Inflammatory macrophage treated with lipopolysaccharide for 4 hours (primary cell): Measurements from ENCODE around the gene HSPA12B.
A peak's percentile ranks its signal among the peaks of the same experiment; 100 is the strongest.

Experiments used
- DNase-seq: peaks from one replicate; pipeline ENCODE4 v3.0.0-alpha.2; 2020

HSPA12B gene, protein sequence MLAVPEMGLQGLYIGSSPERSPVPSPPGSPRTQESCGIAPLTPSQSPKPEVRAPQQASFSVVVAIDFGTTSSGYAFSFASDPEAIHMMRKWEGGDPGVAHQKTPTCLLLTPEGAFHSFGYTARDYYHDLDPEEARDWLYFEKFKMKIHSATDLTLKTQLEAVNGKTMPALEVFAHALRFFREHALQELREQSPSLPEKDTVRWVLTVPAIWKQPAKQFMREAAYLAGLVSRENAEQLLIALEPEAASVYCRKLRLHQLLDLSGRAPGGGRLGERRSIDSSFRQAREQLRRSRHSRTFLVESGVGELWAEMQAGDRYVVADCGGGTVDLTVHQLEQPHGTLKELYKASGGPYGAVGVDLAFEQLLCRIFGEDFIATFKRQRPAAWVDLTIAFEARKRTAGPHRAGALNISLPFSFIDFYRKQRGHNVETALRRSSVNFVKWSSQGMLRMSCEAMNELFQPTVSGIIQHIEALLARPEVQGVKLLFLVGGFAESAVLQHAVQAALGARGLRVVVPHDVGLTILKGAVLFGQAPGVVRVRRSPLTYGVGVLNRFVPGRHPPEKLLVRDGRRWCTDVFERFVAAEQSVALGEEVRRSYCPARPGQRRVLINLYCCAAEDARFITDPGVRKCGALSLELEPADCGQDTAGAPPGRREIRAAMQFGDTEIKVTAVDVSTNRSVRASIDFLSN

DNA sequence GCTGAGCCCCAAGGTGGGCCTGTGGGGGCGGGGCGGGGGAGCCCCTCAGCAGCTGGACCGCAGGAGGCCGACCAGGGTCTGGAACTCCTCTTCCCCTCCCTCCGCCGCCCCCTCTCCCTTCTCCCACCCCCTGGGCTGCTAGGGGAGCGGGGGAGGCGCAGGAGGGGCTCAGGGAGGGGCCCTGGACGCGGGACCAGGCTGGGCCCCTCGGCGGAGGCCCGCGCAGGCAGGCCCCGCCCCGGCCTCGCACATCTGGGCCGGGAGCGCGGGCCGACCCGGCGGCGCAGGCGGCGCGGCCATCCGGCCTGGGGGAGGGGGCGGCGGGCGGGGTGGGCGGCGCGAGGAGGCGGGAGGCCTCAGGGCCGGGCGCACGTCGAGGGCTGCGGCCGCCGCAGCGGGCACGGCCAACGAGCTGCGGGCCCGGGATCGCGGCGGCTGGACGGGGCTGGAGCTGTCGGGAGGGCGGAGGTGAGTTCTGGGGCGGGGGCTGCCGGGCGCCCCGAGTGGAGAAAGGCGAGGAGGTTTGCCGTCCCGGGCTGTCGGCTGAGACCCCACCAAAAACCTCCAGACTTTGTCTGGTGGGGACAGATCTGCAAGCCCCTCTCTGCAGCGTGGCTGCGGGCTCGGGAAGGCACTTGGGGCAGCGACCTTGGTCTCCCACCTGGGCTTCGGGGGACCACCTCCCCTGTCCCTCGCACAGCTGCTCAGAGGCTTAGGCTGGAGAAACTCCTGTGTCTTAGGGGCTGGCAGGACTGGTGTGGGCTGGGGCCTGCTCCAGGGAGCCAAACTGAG, at the start of gene HSPA12B:
Gene HSPA12B, plus strand, starts transcription at position 359 of the 792 bp plus-strand sequence. CDS start 5,990 bp downstream, outside the sequence.
- no peak for DNase-seq

DNA sequence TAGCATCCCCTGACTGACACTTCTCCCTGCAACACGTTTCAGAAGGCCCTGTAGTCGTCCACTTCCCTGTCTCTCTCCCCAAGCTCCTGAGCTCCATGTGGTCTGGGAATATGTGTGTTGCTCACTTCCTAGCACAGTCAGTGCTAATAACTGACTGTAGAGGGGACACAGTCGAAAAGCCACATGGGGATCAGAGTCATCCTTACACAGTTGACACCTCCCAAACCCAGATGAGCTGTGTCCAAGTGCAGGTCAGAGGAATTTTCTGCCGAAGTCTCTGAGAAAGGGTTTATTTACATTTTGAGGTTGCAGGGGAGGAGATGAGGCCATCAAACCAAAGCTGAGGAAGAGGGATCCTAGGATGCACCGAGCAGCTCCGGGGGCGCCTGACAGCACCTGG, 47.1 kb upstream of the HSPA12B start:
- no peak for DNase-seq

DNA sequence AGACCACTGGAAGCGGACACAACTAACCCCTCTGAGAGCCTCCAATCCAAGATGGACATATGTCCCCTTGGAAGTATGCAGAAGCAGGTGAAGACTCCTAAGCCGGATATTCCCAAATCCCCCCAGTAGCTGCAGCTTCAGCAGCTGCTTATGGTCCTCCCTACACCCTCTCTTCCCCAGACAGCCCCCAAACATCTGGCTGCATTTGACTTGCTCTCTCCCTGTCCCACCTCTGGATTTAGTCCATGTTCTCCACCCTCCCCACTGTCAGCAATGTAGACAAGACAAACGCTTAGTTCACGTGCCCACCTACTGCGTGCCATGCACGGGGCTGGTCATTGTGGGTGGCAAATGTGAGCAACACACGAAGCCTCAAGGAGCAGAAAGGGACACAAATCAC, 46.1 kb upstream of the HSPA12B start:
- DNase-seq: no peak

DNA sequence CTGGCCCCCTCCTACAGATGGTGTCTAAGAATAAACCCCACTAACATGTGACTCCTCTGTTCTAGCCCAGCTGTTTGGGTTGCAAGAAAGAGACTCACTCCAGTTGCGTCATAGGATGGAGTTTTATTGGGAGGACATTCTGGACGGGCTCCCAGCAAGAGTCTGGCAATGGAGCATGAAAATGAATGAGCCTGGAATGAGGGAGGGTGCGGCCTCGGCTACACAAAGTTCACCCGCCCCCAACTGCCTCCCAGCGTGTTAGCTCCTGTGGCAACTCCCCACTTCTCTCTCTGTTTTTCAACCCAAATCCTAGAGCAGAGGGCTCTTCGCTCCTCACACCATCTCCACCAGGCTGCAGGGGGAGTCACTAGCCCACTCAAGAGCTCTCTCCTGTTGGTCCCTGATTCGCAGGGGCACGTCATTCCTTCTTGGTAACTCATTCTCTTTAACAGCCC, 45.6 kb upstream of the HSPA12B start:
- DNase-seq: no peak

DNA sequence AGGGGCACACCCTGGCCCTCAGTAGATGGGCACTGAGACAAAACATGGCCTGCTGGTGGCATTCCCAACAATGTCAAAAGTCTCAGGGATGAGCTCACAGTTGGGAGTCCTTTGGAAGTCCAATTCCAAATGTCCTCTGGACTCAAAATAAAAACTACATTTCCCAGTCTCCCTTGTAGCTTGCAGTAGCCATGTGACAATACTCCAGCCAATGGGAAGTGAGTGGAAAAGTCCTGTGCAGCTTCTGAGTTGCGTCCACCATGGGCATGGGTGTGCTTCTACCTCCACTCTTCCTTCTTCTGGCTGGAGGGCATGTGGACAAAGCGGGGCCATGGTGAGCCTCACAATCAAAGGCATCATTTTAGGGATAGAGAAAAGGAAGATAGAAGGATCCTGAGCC, 44.8 kb upstream of the HSPA12B start:
- no peak for DNase-seq

DNA sequence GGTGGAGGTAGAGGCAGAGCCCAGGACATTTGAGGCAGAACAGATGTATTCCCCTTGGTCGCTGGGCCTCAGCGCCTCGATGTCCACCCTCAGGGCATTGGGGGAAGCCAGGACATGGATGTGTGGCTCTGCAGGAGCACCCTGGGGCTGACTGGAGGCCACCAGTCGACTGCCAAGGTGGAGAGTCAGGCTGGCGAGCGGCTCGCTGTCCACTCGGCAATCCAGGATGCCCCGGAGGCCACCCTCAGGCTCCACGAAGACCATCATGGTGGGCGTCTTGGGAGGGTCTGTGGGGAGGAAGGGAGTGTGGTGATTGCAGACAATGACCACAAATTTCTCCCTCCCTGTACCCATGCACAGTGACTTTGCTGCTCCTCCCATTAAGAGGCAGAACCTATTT, 42.5 kb upstream of the HSPA12B start:
- no peak for DNase-seq

DNA sequence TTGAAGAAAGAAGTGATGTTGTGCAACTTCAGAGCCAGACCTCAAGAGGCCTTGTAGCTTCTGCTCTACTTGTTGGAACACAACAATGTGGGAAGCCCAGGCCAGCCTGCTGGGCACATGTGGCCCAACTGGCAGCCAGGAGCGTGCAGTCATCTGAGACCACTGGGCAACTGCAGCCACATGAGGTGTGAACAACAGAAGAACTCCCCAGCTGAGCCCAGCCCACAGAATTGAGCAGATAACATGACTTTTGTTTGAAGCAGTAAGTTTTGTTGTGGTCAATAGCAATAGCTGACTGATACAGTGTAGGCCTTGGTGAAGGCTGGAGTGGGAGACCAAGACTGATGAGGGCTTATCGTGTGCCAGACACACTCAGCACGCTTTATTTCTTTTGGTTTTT, 42.1 kb upstream of the HSPA12B start:
- DNase-seq: no peak

DNA sequence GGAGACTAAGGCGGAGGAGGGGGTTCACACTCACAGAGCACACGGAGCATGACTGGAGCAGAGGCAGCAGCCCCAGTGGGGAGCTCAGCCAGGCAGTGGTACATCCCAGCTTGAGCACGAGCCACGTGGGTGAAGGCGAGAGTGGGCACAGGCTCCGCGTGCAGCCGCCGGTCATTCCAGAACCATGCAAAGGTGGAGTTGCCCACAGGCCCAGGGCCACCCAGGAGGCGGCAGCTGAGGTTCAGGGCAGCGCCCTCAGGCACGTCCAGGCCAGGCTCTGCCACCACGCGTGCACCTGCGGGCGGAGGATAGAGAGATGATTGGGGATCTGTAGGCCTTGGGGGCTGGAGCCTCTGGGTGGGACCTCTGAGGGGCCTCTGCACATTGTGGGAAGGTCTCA, 41.2 kb upstream of the HSPA12B start:
- no peak for DNase-seq

DNA sequence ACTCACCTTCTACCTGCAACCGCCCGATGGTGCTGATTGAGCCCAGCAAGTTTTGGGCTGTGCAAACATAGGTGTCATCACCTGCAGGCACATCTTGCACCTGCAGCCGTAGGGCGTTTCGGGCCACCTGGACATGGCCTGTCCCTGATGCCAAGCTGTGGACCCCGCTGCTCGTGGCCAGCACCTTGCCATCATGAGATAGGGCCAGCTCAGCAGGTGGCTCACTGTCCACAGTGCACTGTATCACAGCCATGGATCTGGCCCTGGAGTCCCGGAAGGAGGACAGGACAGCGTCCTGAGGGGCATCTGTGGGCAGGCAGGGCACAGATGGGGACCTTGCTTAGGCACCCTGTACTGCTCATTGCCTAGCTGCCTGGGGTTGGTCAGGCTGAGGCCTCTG, 40.6 kb upstream of the HSPA12B start:
- no peak for DNase-seq

DNA sequence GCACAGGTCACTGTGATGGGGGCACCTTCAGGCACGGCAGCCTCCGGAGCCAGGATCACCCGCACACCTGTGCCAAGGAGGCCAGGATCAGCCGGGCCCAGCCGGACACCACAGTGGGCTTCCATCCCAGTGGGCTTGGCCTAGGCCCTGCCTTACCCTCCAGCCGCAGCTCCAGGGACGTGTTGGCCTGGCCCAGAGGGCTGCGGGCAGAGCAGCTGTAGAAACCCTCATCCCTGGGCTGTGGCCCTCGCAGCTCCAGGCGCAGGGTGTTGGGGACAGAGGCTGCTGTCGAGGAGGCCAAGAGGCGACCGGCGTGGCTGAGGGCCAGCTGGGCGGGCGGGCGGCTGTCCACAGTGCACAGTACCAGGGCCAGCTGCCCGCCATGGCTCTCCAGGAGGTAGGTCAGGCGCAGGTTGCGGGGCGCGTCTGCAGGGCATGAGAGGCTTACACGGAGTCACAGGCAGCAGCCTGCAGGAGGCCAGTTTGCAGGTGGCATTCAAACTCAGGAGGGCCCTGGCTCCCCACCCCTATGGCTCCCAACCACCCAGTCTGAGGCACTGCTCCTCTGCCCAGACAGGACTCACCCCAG, 39.7 kb upstream of the HSPA12B start:
- no peak for DNase-seq

DNA sequence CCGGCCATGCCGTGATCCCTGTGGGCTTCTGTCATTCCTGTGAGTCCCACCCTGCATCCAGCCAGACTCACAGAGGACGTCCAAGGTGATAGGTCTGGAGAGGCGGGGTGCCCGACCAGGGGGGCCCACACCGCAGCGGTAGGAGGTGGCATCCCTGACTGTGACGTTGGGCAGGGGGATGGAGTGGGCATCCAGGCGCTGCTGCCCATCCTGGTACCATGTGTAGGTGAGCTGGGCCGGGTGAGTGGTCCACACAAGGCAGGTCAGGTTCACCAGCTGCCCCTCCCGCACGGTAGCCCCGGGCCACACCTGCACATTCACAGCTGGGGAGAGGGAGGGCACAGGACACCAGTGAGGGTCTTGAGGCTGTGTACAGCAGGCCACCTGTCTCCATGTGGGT, 39.1 kb upstream of the HSPA12B start:
- DNase-seq: no peak

DNA sequence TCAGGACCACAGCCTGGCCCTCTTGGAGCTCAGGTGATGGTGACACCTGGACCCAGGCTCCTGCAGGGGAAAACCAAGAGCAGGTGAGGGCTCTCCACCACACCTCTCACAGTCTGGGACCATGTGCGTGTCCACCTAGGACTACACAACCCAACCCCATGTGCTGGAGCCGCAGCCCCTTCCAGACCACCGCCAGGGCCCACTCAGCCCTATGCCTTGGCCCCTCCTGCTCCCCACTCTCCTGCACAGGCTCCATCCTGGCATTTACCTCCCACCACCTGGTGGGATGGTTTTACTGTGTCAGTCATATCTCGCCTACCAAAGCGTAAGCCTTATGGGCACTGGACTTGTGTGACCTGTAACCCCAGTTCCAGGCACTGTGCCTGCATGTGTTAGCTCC, 37.6 kb upstream of the HSPA12B start:
- DNase-seq: no peak

DNA sequence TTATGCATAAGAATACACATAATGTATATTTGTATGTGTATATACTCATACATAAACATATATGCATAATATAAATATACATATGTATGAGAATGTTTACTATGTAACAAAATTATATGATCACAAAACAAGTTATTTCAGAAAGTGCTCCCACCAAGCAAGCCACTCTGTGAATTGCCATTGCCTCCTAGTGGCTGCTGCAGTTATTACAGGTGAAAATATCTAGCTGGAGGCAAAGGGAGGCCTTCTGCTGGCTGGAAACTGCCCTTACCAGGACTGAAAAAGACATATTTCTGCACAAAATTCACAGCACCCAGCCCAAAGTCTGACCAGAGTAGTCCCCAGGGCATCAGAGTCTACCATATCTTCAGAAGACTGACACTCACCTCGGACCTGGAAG, 36.3 kb upstream of the HSPA12B start:
- peak; percentile 44 for DNase-seq

DNA sequence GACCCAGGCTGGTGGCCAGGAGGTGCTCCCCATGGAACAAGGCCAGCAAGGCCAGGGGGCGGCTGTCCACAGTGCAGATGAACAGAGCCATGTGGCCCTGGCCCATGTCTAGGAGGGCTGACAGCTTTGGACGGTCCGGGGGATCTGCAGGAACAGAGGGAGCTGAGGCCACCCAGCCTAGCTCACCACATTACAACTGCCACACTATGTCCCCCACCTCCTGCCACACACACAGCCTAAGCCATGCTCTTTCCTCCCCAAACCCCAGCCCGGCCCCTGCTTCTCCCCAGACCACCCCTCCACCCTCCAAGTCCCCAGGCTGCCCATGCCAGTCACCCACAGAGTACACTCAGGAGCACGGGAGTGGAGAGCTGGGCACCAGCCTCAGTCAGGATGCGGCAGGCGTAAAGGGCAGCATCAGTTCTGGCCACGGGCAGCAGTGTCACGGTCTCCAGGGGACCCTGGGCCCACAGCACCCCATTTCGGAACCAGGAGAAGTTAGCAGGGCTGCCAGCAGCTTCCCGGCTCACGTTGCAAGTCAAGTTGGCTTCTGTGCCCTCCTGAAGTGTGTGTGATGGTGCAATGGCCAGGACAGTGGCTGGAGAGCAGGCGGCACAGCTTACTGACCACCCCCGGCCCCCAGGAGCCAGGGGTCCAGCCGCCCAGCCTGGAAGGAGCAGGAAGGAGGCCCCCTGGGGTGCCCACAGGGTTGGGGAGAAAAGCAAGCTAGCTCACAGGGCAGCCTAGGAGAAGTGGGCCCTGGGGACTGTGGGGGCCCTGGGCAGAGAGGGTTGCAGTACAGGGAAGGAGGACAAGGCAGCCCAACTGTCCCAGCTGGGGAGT, 35.5 kb upstream of the HSPA12B start:
- DNase-seq: no peak

DNA sequence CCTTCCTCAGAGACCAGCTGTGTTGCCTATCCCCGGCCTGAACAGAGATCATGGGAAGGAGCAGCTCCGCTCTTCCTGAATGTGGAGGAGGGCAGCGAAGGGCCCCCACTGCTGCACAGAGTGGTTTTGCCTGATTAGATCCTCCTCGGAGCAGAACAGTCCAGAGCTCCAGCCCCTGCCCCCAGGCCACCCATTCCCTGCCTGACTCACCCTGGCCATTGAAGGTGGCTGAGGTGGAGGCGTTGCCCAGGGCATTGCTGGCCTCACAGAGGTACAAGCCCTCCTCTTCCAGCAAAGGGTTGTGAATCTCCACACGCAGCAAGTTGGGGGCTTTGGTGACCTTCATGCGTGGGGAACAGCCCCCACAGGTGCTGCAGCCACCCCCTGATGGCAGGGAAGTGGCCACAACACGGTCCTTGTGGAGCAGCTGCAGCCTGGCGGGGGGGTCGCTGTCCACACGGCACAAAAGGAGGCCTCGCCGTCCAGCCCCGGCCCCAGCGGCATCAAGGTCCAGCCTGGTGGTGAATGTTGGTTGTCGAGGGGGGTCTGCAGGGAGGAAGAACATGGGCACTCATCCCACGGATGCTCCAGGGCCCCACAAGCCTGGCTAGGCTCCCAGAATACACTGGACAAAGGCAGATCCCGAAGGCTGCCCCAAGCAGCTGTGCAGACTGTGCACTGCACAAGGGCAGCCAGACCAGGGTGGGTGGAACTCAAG, 34.7 kb upstream of the HSPA12B start:
- no peak for DNase-seq

DNA sequence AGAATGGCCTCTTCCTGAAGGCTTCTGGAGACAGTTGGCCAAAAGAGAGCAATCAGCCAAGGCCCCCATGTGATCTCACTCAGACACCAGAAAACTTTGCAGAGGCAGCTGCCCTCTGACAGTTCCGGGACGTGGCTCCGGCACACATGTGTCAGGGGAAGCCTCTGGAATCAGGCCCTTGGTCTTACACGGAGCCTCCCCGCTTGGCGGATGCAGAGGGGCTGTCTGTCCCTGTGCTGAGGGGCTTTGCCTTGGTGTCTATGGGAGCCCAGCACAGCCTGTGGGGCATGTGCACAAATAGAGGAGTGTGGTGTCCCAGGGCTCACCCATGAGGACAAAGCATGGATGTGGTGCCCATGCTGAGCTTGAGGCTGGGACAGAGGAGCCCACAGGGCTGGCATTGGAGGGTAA, 33.9 kb upstream of the HSPA12B start:
- no peak for DNase-seq

DNA sequence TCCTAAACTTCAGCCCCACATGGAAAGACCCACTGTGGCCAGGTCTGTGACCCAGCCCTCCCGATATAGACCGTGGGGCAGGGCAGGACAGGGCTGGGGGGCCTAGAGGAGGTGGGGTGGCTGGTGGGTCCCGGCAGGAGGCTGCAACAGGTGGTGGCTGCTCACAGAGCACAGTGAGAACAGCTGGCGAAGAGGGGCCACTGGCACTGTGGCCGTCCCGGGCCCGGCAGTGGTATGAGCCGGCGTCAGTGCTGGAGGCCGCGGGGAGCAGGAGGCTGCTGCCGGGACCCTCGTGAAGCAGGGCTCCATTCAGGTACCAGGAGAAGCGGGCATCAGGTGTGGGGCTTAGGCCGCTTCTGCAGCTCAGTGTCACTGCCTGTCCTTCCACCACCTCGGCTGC, 33.4 kb upstream of the HSPA12B start:
- no peak for DNase-seq

DNA sequence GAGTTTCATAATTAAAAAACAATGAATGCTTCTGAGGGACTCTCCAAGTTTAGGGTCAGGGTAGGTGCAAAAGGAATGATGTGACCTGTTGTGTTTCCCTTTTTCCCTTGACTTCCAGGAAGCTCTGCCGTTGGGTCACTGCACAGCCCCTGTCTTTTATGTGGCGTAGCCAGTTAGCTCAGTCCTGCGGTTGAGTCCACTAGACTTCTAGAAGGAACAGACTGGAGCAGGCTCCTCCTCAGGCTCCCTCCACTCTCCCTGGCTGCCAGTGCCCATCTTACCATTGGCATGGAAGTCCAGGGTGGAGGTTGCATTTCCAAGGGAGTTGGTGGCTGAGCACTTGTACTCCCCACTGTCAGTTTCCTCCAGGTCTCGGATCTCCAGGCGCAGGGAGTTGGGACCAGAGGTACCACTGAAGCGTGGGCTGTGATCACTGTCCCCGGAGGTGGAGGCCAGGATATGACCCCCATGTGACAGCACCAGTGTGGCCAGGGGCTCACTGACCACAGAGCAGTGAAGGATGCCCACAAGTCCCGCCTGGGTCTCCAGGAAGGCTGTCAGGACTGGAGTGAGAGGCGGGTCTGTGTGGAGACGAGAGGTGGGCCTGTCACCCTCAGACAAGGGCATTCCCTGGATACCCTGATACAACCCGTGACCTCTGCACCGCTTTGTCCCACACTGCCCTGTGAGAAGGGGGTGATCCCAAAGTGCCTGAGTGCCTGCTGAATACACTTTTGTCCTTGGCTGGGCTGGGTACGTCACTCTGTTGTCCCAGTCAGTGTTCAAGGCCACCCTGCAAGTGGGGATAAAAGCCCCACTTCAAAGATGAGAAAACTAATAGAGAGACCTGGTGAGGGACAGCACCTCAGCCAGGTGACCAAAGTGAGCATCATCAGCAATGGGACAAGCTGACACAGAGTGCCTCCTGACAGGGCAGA, 31.2 kb upstream of the HSPA12B start:
- no peak for DNase-seq

DNA sequence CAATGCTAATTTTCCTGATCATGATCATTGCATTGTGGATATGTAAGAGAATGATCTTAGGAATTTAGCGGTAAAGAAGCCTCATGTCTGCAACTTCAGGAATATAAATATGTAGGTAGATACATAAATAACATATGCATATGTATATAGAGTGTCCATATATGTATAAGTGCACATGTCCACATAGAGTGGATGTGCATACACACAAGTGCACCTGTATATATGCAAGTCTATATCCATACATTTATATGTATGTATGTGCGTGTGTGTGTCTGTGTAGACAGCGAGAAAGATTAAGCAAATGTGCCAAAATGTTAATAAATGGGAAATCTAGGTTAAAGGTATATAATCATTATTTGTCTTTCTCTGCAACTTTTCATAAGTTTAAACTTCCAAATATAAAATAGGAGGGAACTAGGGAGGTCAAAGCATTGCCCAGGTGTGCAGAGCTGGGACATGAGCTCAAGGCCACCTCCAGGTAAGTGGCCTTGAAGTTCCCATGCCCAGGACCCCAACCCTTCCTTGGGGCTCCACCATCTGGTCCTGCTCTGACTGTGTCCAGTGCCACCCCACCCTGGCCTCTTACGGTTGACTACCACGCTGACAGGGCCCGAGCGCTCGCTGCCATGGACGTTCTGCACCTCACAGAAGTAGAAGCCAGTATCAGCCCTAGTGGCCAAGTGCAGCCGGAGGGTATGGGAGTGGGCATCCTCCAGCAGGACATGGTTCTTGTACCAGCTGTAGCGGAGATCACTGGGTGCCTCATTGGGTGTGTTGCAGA, 29.7 kb upstream of the HSPA12B start:
- DNase-seq: no peak

DNA sequence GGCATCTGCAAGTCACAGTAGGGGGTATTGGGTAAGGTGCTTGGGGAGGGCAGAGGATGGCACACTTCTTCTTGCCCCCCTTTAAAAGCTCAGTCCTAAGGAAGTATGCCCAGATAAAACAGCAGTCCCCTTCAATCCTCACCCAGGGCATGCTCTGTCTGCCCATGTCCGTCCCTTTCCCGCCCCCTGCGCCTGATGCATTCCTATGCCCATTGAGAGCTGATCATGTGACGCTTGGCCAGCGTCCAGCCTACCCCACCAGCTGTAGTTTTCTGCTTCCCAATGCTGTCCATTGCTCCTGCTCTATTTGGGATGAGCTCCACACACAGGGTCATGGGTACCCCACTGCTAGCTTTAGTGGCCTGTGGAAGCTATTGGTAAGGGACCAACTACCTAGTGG, 28.4 kb upstream of the HSPA12B start:
- no peak for DNase-seq
